Measurements from ENCODE around the gene EMP2. TPM values are rescaled to one million over a fixed set of nuclear protein-coding genes. Genes with fewer than 3 reads are reported as not detected.

EMP2 gene
- total RNA-seq, 4 donors from 2014 or later: 20.8 to 31.4 (median 27.5) TPM

DNA sequence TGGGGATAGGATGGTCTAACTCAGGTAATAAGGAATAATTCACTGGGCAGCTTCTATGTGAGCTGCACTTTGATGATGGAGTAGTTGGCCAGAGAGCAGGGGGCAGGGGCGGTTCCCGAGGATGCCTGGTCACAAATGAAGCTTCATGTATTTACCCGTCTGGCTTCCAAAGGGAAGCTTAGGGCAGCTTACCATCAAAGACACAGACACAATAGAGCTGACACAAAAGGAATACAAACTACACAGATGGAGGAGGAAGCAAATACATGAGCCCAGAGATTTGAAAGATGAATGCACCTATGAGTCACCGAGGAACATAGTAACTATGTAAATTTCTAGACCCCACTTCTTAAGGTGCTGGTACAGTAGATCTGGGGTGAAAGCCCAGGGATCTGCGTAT is 8.7 kb upstream of the EMP2 start:
- no peak for DNase-seq
- Histone ChIP-seq H3K9me3 (no peaks in the 10 kb centered on the region), H3K36me3 (no peaks in the 10 kb centered on the region), H3K4me1 (no peaks in the 10 kb centered on the region), H3K27me3 (no peaks in the 10 kb centered on the region), H3K27ac (no peak overlapping the region), H3K4me3 (no peak overlapping the region)
- TF ChIP-seq POLR2A (IDR thresholded peaks at IDR 0.05): no peak
- TF ChIP-seq, protein P1, sequence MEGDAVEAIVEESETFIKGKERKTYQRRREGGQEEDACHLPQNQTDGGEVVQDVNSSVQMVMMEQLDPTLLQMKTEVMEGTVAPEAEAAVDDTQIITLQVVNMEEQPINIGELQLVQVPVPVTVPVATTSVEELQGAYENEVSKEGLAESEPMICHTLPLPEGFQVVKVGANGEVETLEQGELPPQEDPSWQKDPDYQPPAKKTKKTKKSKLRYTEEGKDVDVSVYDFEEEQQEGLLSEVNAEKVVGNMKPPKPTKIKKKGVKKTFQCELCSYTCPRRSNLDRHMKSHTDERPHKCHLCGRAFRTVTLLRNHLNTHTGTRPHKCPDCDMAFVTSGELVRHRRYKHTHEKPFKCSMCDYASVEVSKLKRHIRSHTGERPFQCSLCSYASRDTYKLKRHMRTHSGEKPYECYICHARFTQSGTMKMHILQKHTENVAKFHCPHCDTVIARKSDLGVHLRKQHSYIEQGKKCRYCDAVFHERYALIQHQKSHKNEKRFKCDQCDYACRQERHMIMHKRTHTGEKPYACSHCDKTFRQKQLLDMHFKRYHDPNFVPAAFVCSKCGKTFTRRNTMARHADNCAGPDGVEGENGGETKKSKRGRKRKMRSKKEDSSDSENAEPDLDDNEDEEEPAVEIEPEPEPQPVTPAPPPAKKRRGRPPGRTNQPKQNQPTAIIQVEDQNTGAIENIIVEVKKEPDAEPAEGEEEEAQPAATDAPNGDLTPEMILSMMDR (IDR thresholded peaks at IDR 0.05): no peak

DNA sequence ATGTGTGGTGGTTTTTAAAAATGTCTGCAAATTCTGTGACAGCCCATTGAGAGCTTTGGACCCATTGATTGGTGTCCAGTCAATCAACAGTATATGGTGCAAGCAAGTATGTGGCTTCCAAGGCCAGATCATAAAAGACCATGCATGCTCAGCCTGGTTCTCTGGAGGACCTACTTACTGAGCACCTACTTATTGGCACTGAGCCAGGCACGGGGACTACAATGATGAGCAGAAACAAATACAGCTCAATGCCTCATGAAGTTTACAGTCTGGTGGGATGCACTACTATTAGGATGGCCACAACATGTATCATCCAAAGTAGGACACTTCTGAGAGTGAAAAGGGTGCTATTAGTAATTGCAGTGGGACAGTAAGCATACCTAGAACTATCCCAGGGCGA is 7.2 kb upstream of the EMP2 start:
- Histone ChIP-seq H3K27me3 (no peaks in the 10 kb centered on the region), H3K27ac (no peak overlapping the region), H3K4me1 (no peaks in the 10 kb centered on the region), H3K4me3 (no peak overlapping the region), H3K9me3 (no peaks in the 10 kb centered on the region), H3K36me3 (no peaks in the 10 kb centered on the region)
- DNase-seq: no peak
- TF ChIP-seq, protein P1 (IDR thresholded peaks at IDR 0.05): no peak

DNA sequence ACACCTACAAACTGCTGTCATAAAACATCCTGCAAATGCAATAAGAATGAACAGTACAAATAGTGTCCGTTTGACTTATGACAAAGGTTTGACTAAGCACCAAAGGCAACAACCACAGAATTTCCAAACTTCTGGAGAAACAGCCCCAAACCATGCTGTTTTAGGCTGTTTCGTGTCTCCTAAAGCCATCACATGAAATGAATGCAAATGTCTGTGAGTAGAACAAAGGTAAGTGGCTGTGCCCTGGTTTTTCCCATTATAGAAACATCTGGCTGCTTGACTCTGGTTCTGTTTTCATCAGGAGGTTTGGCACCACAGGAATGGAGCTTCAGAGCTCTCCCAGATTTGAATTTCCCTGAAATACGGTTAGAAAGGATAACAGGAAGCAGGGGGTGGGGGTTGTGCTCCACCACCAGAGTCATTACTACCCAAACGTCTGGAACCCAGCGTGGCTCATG is 4.6 kb upstream of the EMP2 start:
- H3K9me3 ChIP-seq: no peaks in the 10 kb centered on the region
- no peak overlapping the region for H3K27ac ChIP-seq
- no peak overlapping the region for H3K4me3 ChIP-seq
- TF ChIP-seq, protein P1 (IDR thresholded peaks at IDR 0.05): no peak
- TF ChIP-seq POLR2A (IDR thresholded peaks at IDR 0.05): no peak
- DNase-seq: no peak
- no peaks in the 10 kb centered on the region for H3K4me1 ChIP-seq
- no peaks in the 10 kb centered on the region for H3K36me3 ChIP-seq
- H3K27me3 ChIP-seq: no peaks in the 10 kb centered on the region

DNA sequence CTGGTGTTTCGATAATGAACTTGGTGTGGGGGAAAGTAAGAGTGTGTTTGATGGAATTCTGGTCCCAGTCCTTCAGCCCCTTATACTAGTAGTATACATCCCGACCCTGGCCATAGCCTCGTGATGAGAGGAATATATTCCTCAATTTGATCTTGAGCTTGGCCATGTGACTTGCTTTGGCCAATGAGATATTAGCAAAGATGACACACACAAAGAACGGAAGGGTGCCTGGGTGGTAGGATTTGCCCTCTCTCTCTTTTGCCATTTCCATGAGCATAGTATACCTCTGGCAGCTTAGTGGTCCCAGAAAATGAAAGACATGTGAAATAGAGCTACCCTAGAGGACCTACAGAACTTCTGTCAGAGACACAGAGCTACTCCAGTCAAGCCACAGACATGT is 2.9 kb upstream of the EMP2 start:
- Histone ChIP-seq H3K9me3 (no peaks in the 10 kb centered on the region), H3K4me3 (no peak overlapping the region), H3K36me3 (no peaks in the 10 kb centered on the region), H3K27ac (no peak overlapping the region), H3K4me1 (peaks cover 0 to 9% (median 0%) of the 10 kb centered on the region in 4 donors), H3K27me3 (no peaks in the 10 kb centered on the region)
- no peak for DNase-seq
- TF ChIP-seq, protein P1 (IDR thresholded peaks at IDR 0.05): no peak
- no peak for TF ChIP-seq POLR2A (IDR thresholded peaks at IDR 0.05)

DNA sequence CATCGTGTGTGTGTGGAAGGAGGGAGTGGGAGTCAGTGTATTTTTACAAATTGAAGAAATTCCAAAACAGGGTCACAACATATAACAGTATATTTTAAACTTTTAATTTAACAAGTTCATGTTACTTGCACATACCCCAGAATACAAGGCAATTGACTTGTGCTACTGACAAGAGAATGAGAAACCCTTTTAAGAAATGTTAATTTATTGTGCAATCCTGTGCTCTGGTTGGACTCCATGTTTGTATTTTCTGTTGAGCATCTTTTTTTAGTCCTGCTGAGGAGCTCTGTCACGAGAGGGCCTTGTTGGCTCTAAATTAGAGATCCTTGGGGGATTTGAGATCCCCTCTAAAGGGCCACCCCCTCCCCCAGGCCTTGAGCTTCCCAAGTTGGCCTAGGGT is 1.1 kb upstream of the EMP2 start:
- TF ChIP-seq, protein P1 (IDR thresholded peaks at IDR 0.05): no peak
- TF ChIP-seq POLR2A (IDR thresholded peaks at IDR 0.05): no peak
- no peaks in the 10 kb centered on the region for H3K9me3 ChIP-seq
- no peak overlapping the region for H3K4me3 ChIP-seq
- no peak for DNase-seq
- no peak overlapping the region for H3K27ac ChIP-seq
- H3K36me3 ChIP-seq: no peaks in the 10 kb centered on the region
- H3K4me1 ChIP-seq: peaks cover 0 to 26% (median 2%) of the 10 kb centered on the region in 4 donors
- no peaks in the 10 kb centered on the region for H3K27me3 ChIP-seq

DNA sequence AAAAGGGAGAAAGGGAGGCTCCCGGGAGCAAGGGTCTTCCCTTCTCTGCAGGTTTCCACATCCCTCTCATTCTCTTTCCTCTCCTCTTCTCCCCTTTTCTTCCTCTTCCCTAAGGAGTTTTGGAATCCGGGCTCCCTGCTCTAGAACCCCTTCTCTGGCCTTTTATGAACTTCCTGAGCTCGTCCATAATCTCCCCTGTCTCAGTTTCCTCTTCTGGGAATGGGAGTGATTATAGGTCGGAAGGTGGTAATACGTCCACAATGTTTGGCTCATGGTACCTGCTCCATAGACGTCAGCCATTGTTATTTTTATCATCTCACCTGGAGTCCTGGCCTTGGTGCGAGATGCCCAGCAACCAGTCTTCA is 467 bp upstream of the EMP2 start:
- no peak for TF ChIP-seq POLR2A (IDR thresholded peaks at IDR 0.05)
- TF ChIP-seq, protein P1 (IDR thresholded peaks at IDR 0.05): no peak
- Histone ChIP-seq H3K9me3 (no peaks in the 10 kb centered on the region), H3K4me3 (peak overlapping the region; percentile 42 to 95 (median 73))

More for the DNA sequence above, 467 bp upstream of the EMP2 start:
- H3K27ac ChIP-seq: peak overlapping the region; percentile 70 to 95 (median 90)
- H3K4me1 ChIP-seq: peaks cover 0 to 33% (median 2%) of the 10 kb centered on the region in 4 donors
- H3K36me3 ChIP-seq: no peaks in the 10 kb centered on the region
- H3K27me3 ChIP-seq: no peaks in the 10 kb centered on the region
- DNase-seq: no peak
